ACHN (cell line): ENCODE measurements around the gene SLIT1.

Experiments used
- DNase-seq: peaks from one replicate; pipeline ENCODE4 v3.0.0-alpha.2; 2015
- in situ Hi-C: cut with HindIII; loops from 2 replicates; pipeline ENCODE4 v1.10.0; 2017; ENCODE audit warnings: low sequenced_read_pairs, low pct_ligation_motif_present, low pct_unique_long_range_greater_than_20kb

The SLIT1 gene

GRCh38 chr10:97151307-97151914 is 34.3 kb downstream of the SLIT1 start:
- DNase-seq, result no peak
- in situ Hi-C loops, result no loop called here

GRCh38 chr10:97150616-97151015 is 35.1 kb downstream of the SLIT1 start:
- in situ Hi-C loops, result no loop called here
- DNase-seq, result no peak

- in situ Hi-C loops, result no loop called here
- no peak for DNase-seq
Observed at GRCh38 chr10:97150013-97150595, 35.7 kb downstream of the SLIT1 start.

GRCh38 chr10:97149079-97149531 is 36.7 kb downstream of the SLIT1 start:
- DNase-seq, result no peak
- in situ Hi-C loops, result no loop called here

- DNase-seq, result no peak
- in situ Hi-C loops, result no loop called here
Observed at GRCh38 chr10:97144297-97144696, 41.5 kb downstream of the SLIT1 start.

GRCh38 chr10:97142834-97143233 is 42.9 kb downstream of the SLIT1 start:
- in situ Hi-C loops, result no loop called here
- no peak for DNase-seq

- DNase-seq, result no peak
- in situ Hi-C loops, result no loop called here
Observed at GRCh38 chr10:97140902-97141745, 44.6 kb downstream of the SLIT1 start.

- in situ Hi-C loops, result no loop called here
- no peak for DNase-seq
Observed at GRCh38 chr10:97140049-97140846, 45.5 kb downstream of the SLIT1 start.

- in situ Hi-C loops, result no loop called here
Observed at GRCh38 chr10:97139651-97140048, 46.1 kb downstream of the SLIT1 start.

GRCh38 chr10:97138846-97139245 is 46.9 kb downstream of the SLIT1 start:
- no peak for DNase-seq
- in situ Hi-C loops, result no loop called here

More at GRCh38 chr10:97139651-97140048, 46.1 kb downstream of the SLIT1 start:
- no peak for DNase-seq

- in situ Hi-C loops, result no loop called here
- DNase-seq, result peak; percentile 11
Observed at GRCh38 chr10:97138174-97138573, 47.6 kb downstream of the SLIT1 start.

- DNase-seq, result no peak
- in situ Hi-C loops, result no loop called here
Observed at GRCh38 chr10:97136756-97137155, 49.0 kb downstream of the SLIT1 start.

- in situ Hi-C loops, result no loop called here
- DNase-seq, result no peak
Observed at GRCh38 chr10:97135464-97135863, 50.3 kb downstream of the SLIT1 start.

- no peak for DNase-seq
- in situ Hi-C loops, result no loop called here
Observed at GRCh38 chr10:97134983-97135382, 50.8 kb downstream of the SLIT1 start.

GRCh38 chr10:97134110-97134509 is 51.6 kb downstream of the SLIT1 start:
- in situ Hi-C loops, result no loop called here
- no peak for DNase-seq

GRCh38 chr10:97132273-97132672 is 53.5 kb downstream of the SLIT1 start:
- in situ Hi-C loops, result no loop called here
- no peak for DNase-seq

GRCh38 chr10:97131666-97132065 is 54.1 kb downstream of the SLIT1 start:
- no peak for DNase-seq
- in situ Hi-C loops, result no loop called here

- no peak for DNase-seq
- in situ Hi-C loops, result no loop called here
Observed at GRCh38 chr10:97131181-97131628, 54.6 kb downstream of the SLIT1 start.

- in situ Hi-C loops, result no loop called here
- DNase-seq, result no peak
Observed at GRCh38 chr10:97129666-97130065, 56.1 kb downstream of the SLIT1 start.
